Activated naive CD4-positive, alpha-beta T cell treated with anti-CD3 and anti-CD28 coated beads, Interleukin-2, amount 50 U/mL, for 72 hours (primary cell): ENCODE measurements around the gene GARRE1. TPM values are rescaled to one million over a fixed set of nuclear protein-coding genes. Genes with fewer than 3 reads are reported as not detected.
"Not testable (repeated sequence)": the region's sequence is repeated elsewhere in the genome, so short reads cannot be mapped to it uniquely, and the experiment has no call there.

ENCODE experiments used
- ATAC-seq, 2 donors: fragments of 150-1000 bp; cut with Tn5 transposase; 2 replicates each; pipeline ENCODE4 v1.10.0; 2021; ENCODE audit warnings: mild to moderate bottlenecking in 2 of 2, moderate library complexity in 2 of 2
- DNase-seq, 2 donors: peaks; one replicate each; pipeline ENCODE4 v3.0.0; 2021 to 2022; ENCODE audit warnings: low spot score in 2 of 2
- H3K27ac Mint-ChIP-seq, 2 donors: one replicate each; pipeline ENCODE4 v1.8.0; 2022; ENCODE audit warnings: mild to moderate bottlenecking in 2 of 2, mixed read lengths in 2 of 2
- H3K36me3 Mint-ChIP-seq, 2 donors: one replicate each; pipeline ENCODE4 v1.8.0; 2022; ENCODE audit warnings: mixed read lengths in 2 of 2
- H3K9me3 Mint-ChIP-seq, 2 donors: one replicate each; pipeline ENCODE4 v1.8.0; 2022; ENCODE audit warnings: mixed read lengths in 2 of 2
- total RNA-seq, 2 donors: library from RNA; stranded (reverse); gene quantifications; one replicate each; pipeline ENCODE4 v1.2.3, GENCODE V29; 2022

The GARRE1 gene
- total RNA-seq, result 10 to 100 TPM; 11.7 to 15.0 TPM

GRCh38 chr19:34254046-34254697 lies at the start of gene GARRE1:
Gene GARRE1 (plus strand): TSS chr19:34254554. CDS start chr19:34300474, 45,920 bp downstream.
- no peaks in the 10 kb centered on the region for H3K9me3 Mint-ChIP-seq
- DNase-seq (peak; percentile 83 to 88), ATAC-seq (peak; percentile 96 to 98)
- H3K36me3 Mint-ChIP-seq, result peaks cover 0 to 6% of the 10 kb centered on the region in 2 donors
- peak within 1 kb of the TSS; percentile 92 to 97 for H3K27ac Mint-ChIP-seq

GRCh38 chr19:34205324-34205723 lies 49.0 kb upstream of the GARRE1 start:
- peaks cover 0 to 16% of the 10 kb centered on the region in 2 donors for H3K36me3 Mint-ChIP-seq
- ATAC-seq, H3K27ac Mint-ChIP-seq, DNase-seq, H3K9me3 Mint-ChIP-seq: not testable (repeated sequence)

GRCh38 chr19:34208291-34208884 lies 46.0 kb upstream of the GARRE1 start:
- Mint-ChIP-seq H3K36me3 (peaks cover 0 to 16% of the 10 kb centered on the region in 2 donors), H3K9me3 (no peaks in the 10 kb centered on the region), H3K27ac (no peak overlapping the region)
- ATAC-seq (no peak), DNase-seq (no peak)

- ATAC-seq, result no peak
- Mint-ChIP-seq H3K36me3 (peaks cover 0 to 11% of the 10 kb centered on the region in 2 donors), H3K27ac (no peak overlapping the region)
Measured at GRCh38 chr19:34209726-34210125, 44.6 kb upstream of the GARRE1 start.

GRCh38 chr19:34213283-34213682 lies 41.1 kb upstream of the GARRE1 start:
- no peaks in the 10 kb centered on the region for H3K9me3 Mint-ChIP-seq
- peaks cover 0 to 4% of the 10 kb centered on the region in 2 donors for H3K36me3 Mint-ChIP-seq
- no peak overlapping the region for H3K27ac Mint-ChIP-seq
- no peak for DNase-seq
- no peak for ATAC-seq

More at GRCh38 chr19:34209726-34210125, 44.6 kb upstream of the GARRE1 start:
- no peak for DNase-seq
- H3K9me3 Mint-ChIP-seq, result no peaks in the 10 kb centered on the region

- no peak for ATAC-seq
- DNase-seq, result no peak
Measured at GRCh38 chr19:34214040-34214439, 40.3 kb upstream of the GARRE1 start.

GRCh38 chr19:34215006-34215665 lies 39.2 kb upstream of the GARRE1 start:
- Mint-ChIP-seq H3K9me3 (no peaks in the 10 kb centered on the region), H3K36me3 (no peaks in the 10 kb centered on the region), H3K27ac (peak overlapping the region in 1 of 2 donors; percentile 9)
- ATAC-seq (no peak), DNase-seq (no peak)

More at GRCh38 chr19:34214040-34214439, 40.3 kb upstream of the GARRE1 start:
- no peaks in the 10 kb centered on the region for H3K9me3 Mint-ChIP-seq
- H3K36me3 Mint-ChIP-seq, result no peaks in the 10 kb centered on the region
- peak overlapping the region in 1 of 2 donors; percentile 29 for H3K27ac Mint-ChIP-seq

- Mint-ChIP-seq H3K36me3 (peaks cover 0 to 5% of the 10 kb centered on the region in 2 donors), H3K9me3 (no peaks in the 10 kb centered on the region), H3K27ac (peak overlapping the region in 1 of 2 donors; percentile 9)
- no peak for DNase-seq
- ATAC-seq, result no peak
Measured at GRCh38 chr19:34215666-34216038, 38.7 kb upstream of the GARRE1 start.

- not testable (repeated sequence) for ATAC-seq, H3K9me3 Mint-ChIP-seq, DNase-seq, H3K27ac Mint-ChIP-seq
- peaks cover 0 to 14% of the 10 kb centered on the region in 2 donors for H3K36me3 Mint-ChIP-seq
Measured at GRCh38 chr19:34216745-34217219, 37.6 kb upstream of the GARRE1 start.

- peak; percentile 92 to 95 for ATAC-seq
- Mint-ChIP-seq H3K36me3 (peaks cover 3 to 19% of the 10 kb centered on the region in 2 donors), H3K9me3 (no peaks in the 10 kb centered on the region), H3K27ac (peak overlapping the region; percentile 53 to 90)
- peak; percentile 64 to 66 for DNase-seq
Measured at GRCh38 chr19:34217952-34218817, 36.2 kb upstream of the GARRE1 start.

GRCh38 chr19:34218818-34219164 lies 35.6 kb upstream of the GARRE1 start:
- H3K9me3 Mint-ChIP-seq, result no peaks in the 10 kb centered on the region
- peak overlapping the region; percentile 53 to 90 for H3K27ac Mint-ChIP-seq
- no peak for ATAC-seq
- H3K36me3 Mint-ChIP-seq, result peaks cover 8 to 25% of the 10 kb centered on the region in 2 donors
- DNase-seq, result no peak

GRCh38 chr19:34220472-34221063 lies 33.8 kb upstream of the GARRE1 start:
- DNase-seq (peak in 1 of 2 donors; percentile 72), ATAC-seq (no peak)
- Mint-ChIP-seq H3K27ac (no peak overlapping the region), H3K36me3 (peaks cover 15 to 34% of the 10 kb centered on the region in 2 donors), H3K9me3 (no peaks in the 10 kb centered on the region)

GRCh38 chr19:34222386-34222785 lies 32.0 kb upstream of the GARRE1 start:
- H3K27ac Mint-ChIP-seq, result peak overlapping the region in 1 of 2 donors; percentile 45
- no peak for ATAC-seq
- H3K9me3 Mint-ChIP-seq, result no peaks in the 10 kb centered on the region
- DNase-seq, result no peak
- H3K36me3 Mint-ChIP-seq, result peaks cover 20 to 41% of the 10 kb centered on the region in 2 donors

GRCh38 chr19:34224996-34225658 lies 29.2 kb upstream of the GARRE1 start:
- H3K27ac Mint-ChIP-seq, result peak overlapping the region; percentile 10 to 76
- H3K36me3 Mint-ChIP-seq, result peaks cover 26 to 58% of the 10 kb centered on the region in 2 donors
- ATAC-seq (peak; percentile 33 to 48), DNase-seq (no peak)
- H3K9me3 Mint-ChIP-seq, result no peaks in the 10 kb centered on the region

GRCh38 chr19:34225659-34226015 lies 28.7 kb upstream of the GARRE1 start:
- DNase-seq (no peak), ATAC-seq (no peak)
- Mint-ChIP-seq H3K36me3 (peaks cover 26 to 54% of the 10 kb centered on the region in 2 donors), H3K9me3 (no peaks in the 10 kb centered on the region), H3K27ac (peak overlapping the region; percentile 32 to 76)
